K562 (cell line): ENCODE data around the gene ITPR2. TPM values are rescaled to one million over a fixed set of nuclear protein-coding genes. Genes with fewer than 3 reads are reported as not detected.

Experiments used
- ATAC-seq: fragments of 200-7000 bp; cut with Tn5 transposase; 3 replicates; pipeline ENCODE4 v1.9.1; 2020; ENCODE audit warnings: moderate library complexity
- BruUV-seq: library from RNA; stranded (reverse); fragments of 400-500 nt; replicated peaks from 2 replicates; lab custom pipeline; 2021; lab: Mats Ljungman, UMichigan
- CTCF ChIA-PET: fragments of 300-600 bp; formaldehyde crosslinking; extraction: SDS; loops from one replicate; lab custom pipeline; 2021; ENCODE audit warnings: low intra/inter-chr PET ratio; lab: Yijun Ruan, JAX
- POLR2A ChIA-PET: fragments of 300-600, 350-650 bp; sonication (Branson Sonifier 250); formaldehyde crosslinking; extraction: SDS; loops from one replicate; lab custom pipeline; 2021; ENCODE audit warnings: antibody characterized with exemption, inconsistent platforms; lab: Yijun Ruan, JAX
- DNase-seq, 4 experiments: peaks; one replicate each; pipeline versions ENCODE4 v3.0.0 to v3.0.0-alpha.2; 2011 to 2018; ENCODE audit warnings: low spot score in 3 of 4, mixed read lengths in 3 of 4; ENCODE audit errors: extremely low read depth in 1 of 4
- FAIRE-seq: peaks from 2 replicates; lab custom pipeline; 2011; peaks lifted over from hg19 to GRCh38; lab: Jason Lieb, UNC
- H2AFZ ChIP-seq: 2 replicates; pipeline ENCODE4 v1.6.0; 2011; ENCODE audit warnings: low read depth, low read length, control low read depth, inconsistent platforms
- H3K27ac ChIP-seq: fragments of 200-600 bp; 3 replicates; pipeline ENCODE4 v1.8.0; 2011; ENCODE audit warnings: low read depth, mild to moderate bottlenecking, control low read depth, inconsistent platforms, low read length, moderate library complexity, mixed read lengths; ENCODE audit errors: extremely low read depth
- H3K27me3 ChIP-seq, 2 experiments: fragments of 300-600 bp in 1 of 2; 2 replicates in 1 of 2; 3 replicates in 1 of 2; pipeline versions ENCODE4 v1.6.0 to v1.8.0; 2011; ENCODE audit warnings: inconsistent platforms in 2 of 2, low read length in 2 of 2, mild to moderate bottlenecking in 1 of 2, mixed read lengths in 1 of 2, moderate library complexity in 1 of 2; ENCODE audit not compliant: control insufficient read depth in 2 of 2, insufficient read depth in 2 of 2
- H3K36me3 ChIP-seq: fragments of 300-600 bp; 3 replicates; pipeline ENCODE4 v1.8.0; 2011; ENCODE audit warnings: mild to moderate bottlenecking, low read length, inconsistent platforms; ENCODE audit not compliant: control insufficient read depth, insufficient read depth
- H3K4me1 ChIP-seq, 2 experiments: fragments of 200-600 bp in 1 of 2; replicated peaks in 1 of 2; 2 replicates in 1 of 2; 3 replicates in 1 of 2; pipeline versions ENCODE4 v1.5.1 to v1.8.0; 2011; ENCODE audit warnings: inconsistent platforms in 2 of 2, low read length in 2 of 2, mild to moderate bottlenecking in 1 of 2, mixed read lengths in 1 of 2, moderate library complexity in 1 of 2; ENCODE audit not compliant: control insufficient read depth in 2 of 2, insufficient read depth in 2 of 2
- H3K4me2 ChIP-seq: 2 replicates; pipeline ENCODE4 v1.6.1; 2011; ENCODE audit warnings: low read length, control low read depth, inconsistent platforms, mixed read lengths; ENCODE audit not compliant: insufficient read depth
- H3K4me3 ChIP-seq: fragments of 200-600 bp; sonication (generic), shearing (Covaris generic); 2 replicates; pipeline ENCODE4 v1.5.1; 2016; ENCODE audit warnings: control low read depth, inconsistent platforms
- H3K79me2 ChIP-seq: fragments of 200-600 bp; 3 replicates; pipeline ENCODE4 v1.8.0; 2011; ENCODE audit warnings: low read length, inconsistent platforms; ENCODE audit not compliant: control insufficient read depth, insufficient read depth
- H3K9ac ChIP-seq, 2 experiments: 2 replicates each; pipeline versions ENCODE4 v1.6.0 to v1.6.1; 2011; ENCODE audit warnings: low read depth in 2 of 2, low read length in 2 of 2, control low read depth in 1 of 2, inconsistent platforms in 1 of 2, mild to moderate bottlenecking in 1 of 2, mixed read lengths in 1 of 2; ENCODE audit not compliant: insufficient read depth in 1 of 2
- H3K9me1 ChIP-seq: one replicate; pipeline ENCODE4 v1.6.0; 2011; ENCODE audit warnings: inconsistent platforms, mild to moderate bottlenecking, low read length, moderate library complexity; ENCODE audit not compliant: control insufficient read depth, insufficient read depth
- H3K9me3 ChIP-seq: replicated peaks from 2 replicates; pipeline ENCODE4 v1.5.1; 2011; ENCODE audit warnings: low read depth, low read length, inconsistent platforms; ENCODE audit not compliant: control insufficient read depth, insufficient read depth
- H4K20me1 ChIP-seq: replicated peaks from 2 replicates; pipeline ENCODE4 v1.6.1; 2011; ENCODE audit warnings: low read length, inconsistent platforms, mixed read lengths; ENCODE audit not compliant: control insufficient read depth, insufficient read depth
- EP300 ChIP-seq: IDR thresholded peaks from 2 replicates; pipeline ENCODE4 v1.6.1; 2012; ENCODE audit warnings: low read length, improper control_type of control experiment
- TAF7 ChIP-seq: fragments of 450-650 bp; IDR thresholded peaks from 2 replicates; pipeline ENCODE4 v1.6.1; 2016; ENCODE audit warnings: missing genetic modification characterization, missing compliant biosample characterization
- YBX1 ChIP-seq: fragments of 450-650 bp; IDR thresholded peaks from 2 replicates; pipeline ENCODE4 v1.7.1; 2016; ENCODE audit warnings: mild to moderate bottlenecking
- ZNF146 ChIP-seq: IDR thresholded peaks from one replicate; pipeline ENCODE4 v1.6.1; 2018; ENCODE audit warnings: missing compliant biosample characterization; ENCODE audit not compliant: unreplicated experiment
- ZNF280A ChIP-seq: fragments of 450-650 bp; IDR thresholded peaks from 2 replicates; pipeline ENCODE4 v1.6.1; 2018; ENCODE audit warnings: mild to moderate bottlenecking, low read depth; ENCODE audit not compliant: partially characterized antibody
- WGBS: fragments of 100-300 bp; shearing (Covaris generic); methylation state at CpG from one replicate; pipeline ENCODE4 v1.1.6; 2016; ENCODE audit warnings: low coverage, mixed read lengths; ENCODE audit not compliant: insufficient coverage; ENCODE audit errors: missing lambda C conversion rate; 5-methylcytosine and 5-hydroxymethylcytosine counted together
- in situ Hi-C: fragments of 300-500 bp; cut with MboI; formaldehyde crosslinking; loops from 4 replicates; pipeline ENCODE4 v1.15.0; 2018; ENCODE audit warnings: inconsistent platforms, mixed read lengths
- intact Hi-C: fragments of 100-400 bp; cut with micrococcal nuclease; formaldehyde crosslinking; loops from 2 replicates; pipeline ENCODE4 v1.14.2; 2022
- polyA plus RNA-seq, 8 experiments: library from polyadenylated mRNA; depleted of rRNA in 4 of 8; stranded (reverse) in 5 of 8; unstranded in 3 of 8; fragments of >200 nt; fragmentation: Nextera tagmentation in 2 of 8; fragmentation: Illumina TruSeq in 1 of 8; extraction: Ambion mirVana in 2 of 8; extraction: Trizol in 1 of 8; gene quantifications; 2 replicates each; pipeline versions ENCODE4 v1.2.1 to v1.2.3, GENCODE V29; 2011 to 2014; ENCODE audit warnings: inconsistent platforms in 1 of 8, missing spikeins in 1 of 8
- total RNA-seq, 7 experiments: library from RNA; depleted of rRNA in 6 of 7; stranded (reverse); fragments of >200 nt in 6 of 7; fragmentation: Illumina TruSeq in 2 of 7; extraction: Trizol in 2 of 7; gene quantifications; 2 replicates each; pipeline versions ENCODE4 v1.2.1 to v1.2.3, GENCODE V29; 2011 to 2021; ENCODE audit warnings: low replicate concordance in 1 of 7

The ITPR2 gene
- total and polyA plus RNA-seq, 9 of the 15 experiments (the other 6 are each of a cell fraction or from before 2014, with no cell fraction given): 0.21 to 3.3 (median 0.95) TPM

- no peak overlapping the region for H3K4me3 ChIP-seq
- no peak for ATAC-seq
- H3K4me1 ChIP-seq: peaks cover 0 to 4% of the 10 kb centered on the region in 2 experiments; a peak in 3 of 5 replicates
- WGBS: 29% methylated on average over 2 of the region's 2 CpGs
- intact Hi-C loops: no loop called here
- no peaks in the 10 kb centered on the region for H3K9me1 ChIP-seq
- no peaks in the 10 kb centered on the region for H3K79me2 ChIP-seq
- H3K9me3 ChIP-seq: no peaks in the 10 kb centered on the region
- no peak overlapping the region for H3K4me2 ChIP-seq
- POLR2A ChIA-PET: no interaction called here
- no TSS peak for BruUV-seq
- TF ChIP-seq ZNF146 (CRISPR knock-in tag) (peak; percentile 74), ZNF280A (no peak)
- TF ChIP-seq, all 486 proteins: peak for 1
- no peak overlapping the region for H3K9ac ChIP-seq
- DNase-seq: no peak
- peaks cover 0 to 12% of the 10 kb centered on the region in 2 experiments; a peak in 2 of 5 replicates for H3K27me3 ChIP-seq
- H4K20me1 ChIP-seq: no peaks in the 10 kb centered on the region
- H3K36me3 ChIP-seq: no peaks in the 10 kb centered on the region
- in situ Hi-C loops: no loop called here
- CTCF ChIA-PET: no interaction called here
- H3K27ac ChIP-seq: no peak overlapping the region
- FAIRE-seq: no peak
- H2AFZ ChIP-seq: no peak overlapping the region
These were observed 47.6 kb upstream of the ITPR2 start for GRCh38 chr12:26880625-26881024.

GRCh38 chr12:26878661-26879119 is 45.7 kb upstream of the ITPR2 start:
- Histone ChIP-seq H3K4me1 (no peaks in the 10 kb centered on the region), H3K4me2 (no peak overlapping the region), H3K4me3 (no peak overlapping the region), H3K79me2 (no peaks in the 10 kb centered on the region), H2AFZ (no peak overlapping the region), H4K20me1 (no peaks in the 10 kb centered on the region), H3K27ac (no peak overlapping the region), H3K9me3 (no peaks in the 10 kb centered on the region), H3K9me1 (no peaks in the 10 kb centered on the region), H3K36me3 (no peaks in the 10 kb centered on the region), H3K27me3 (peaks cover 0 to 12% of the 10 kb centered on the region in 2 experiments; a peak in 2 of 5 replicates), H3K9ac (no peak overlapping the region)
- no peak for DNase-seq
- ChIA-PET POLR2A (interaction anchor here (1.0 kb wide), 1 partner anchor 12 kb away, joined by 3 read pairs; no protein-coding TSS in a partner anchor), CTCF (no interaction called here)
- TF ChIP-seq YBX1: no peak
- no peak for TF ChIP-seq TAF7 (tag)
- TF ChIP-seq EP300: no peak
- in situ Hi-C loops: no loop called here
- intact Hi-C loops: no loop called here
- 1% methylated on average over 6 of the region's 6 CpGs for WGBS
- FAIRE-seq: no peak
- no TSS peak for BruUV-seq
- ATAC-seq: no peak
